Activated CD4-positive, alpha-beta memory T cell treated with anti-CD3 and anti-CD28 coated beads for 36 hours (primary cell): ENCODE measurements around the gene CABLES1. TPM values are rescaled to one million over a fixed set of nuclear protein-coding genes. Genes with fewer than 3 reads are reported as not detected.

ENCODE experiments used
- CTCF ChIA-PET: fragments of 350-600 bp; sonication (Branson Sonifier 250); formaldehyde crosslinking; loops from one replicate; lab custom pipeline; 2021; ENCODE audit warnings: antibody characterized with exemption, inconsistent platforms; lab: Charles Lee
- POLR2A ChIA-PET: fragments of 350-600 bp; sonication (Branson Sonifier 250); formaldehyde crosslinking; loops from one replicate; lab custom pipeline; 2021; ENCODE audit warnings: antibody characterized with exemption; lab: Charles Lee
- DNase-seq: peaks from one replicate; pipeline ENCODE4 v3.0.0-alpha.2; 2020
- H3K27ac Mint-ChIP-seq: one replicate; pipeline ENCODE4 v1.8.0; 2021; ENCODE audit warnings: mixed read lengths
- H3K27me3 Mint-ChIP-seq: one replicate; pipeline ENCODE4 v1.8.0; 2021; ENCODE audit warnings: mixed read lengths
- H3K36me3 Mint-ChIP-seq: one replicate; pipeline ENCODE4 v1.8.0; 2021; ENCODE audit warnings: mixed read lengths
- H3K4me1 Mint-ChIP-seq: one replicate; pipeline ENCODE4 v1.8.0; 2021; ENCODE audit warnings: low read depth, mixed read lengths
- H3K4me3 Mint-ChIP-seq: one replicate; pipeline ENCODE4 v1.8.0; 2021; ENCODE audit warnings: mild to moderate bottlenecking, mixed read lengths
- H3K9me3 Mint-ChIP-seq: one replicate; pipeline ENCODE4 v1.8.0; 2021; ENCODE audit warnings: mixed read lengths
- intact Hi-C: fragments of 100-400 bp; cut with micrococcal nuclease; formaldehyde crosslinking; loops from one replicate; pipeline ENCODE4 v1.15.1; 2023
- total RNA-seq, 2 experiments: library from RNA; stranded (reverse); gene quantifications; one replicate each; pipeline ENCODE4 v1.2.3, GENCODE V29; 2021

The CABLES1 gene
- total RNA-seq, 2 experiments from 2014 or later = 1.2 to 2.2 TPM

DNA sequence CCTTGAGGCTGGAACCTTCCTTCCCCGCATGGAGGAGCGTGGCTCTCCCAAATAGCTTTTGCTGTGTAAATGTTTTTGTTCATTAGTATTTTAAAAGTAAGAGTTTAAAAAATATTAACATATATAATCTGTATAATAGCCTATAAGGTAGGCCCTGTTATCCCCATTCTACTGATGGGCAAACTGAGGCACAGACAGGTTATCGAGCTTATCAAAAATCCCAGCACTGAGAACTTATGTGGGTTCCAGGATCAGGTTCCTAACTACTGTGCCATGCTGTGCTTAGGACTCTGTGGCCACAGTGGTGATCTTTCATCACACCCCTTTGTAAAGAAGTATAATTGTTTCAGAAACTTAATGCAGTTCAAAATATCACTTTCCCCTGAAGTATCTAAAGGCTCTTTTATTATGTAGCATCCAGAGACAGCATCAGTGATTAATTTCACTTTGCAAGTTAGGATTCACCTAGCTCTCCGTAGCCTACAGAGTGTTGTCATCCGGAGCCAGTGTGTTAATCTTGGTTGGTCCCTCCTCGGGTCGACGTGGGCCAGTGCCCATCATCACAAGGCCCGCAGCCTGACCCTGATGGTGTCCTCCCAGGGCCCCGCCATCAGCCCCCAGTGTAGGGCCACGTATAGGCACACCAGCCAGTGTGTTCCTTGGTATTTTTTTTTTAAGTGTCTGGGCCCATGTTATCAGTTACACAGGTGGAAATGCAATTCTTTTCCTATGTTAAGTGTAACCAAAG, 28.7 kb downstream of the CABLES1 start:
- ChIA-PET CTCF (no interaction called here), POLR2A (no interaction called here)
- H3K27ac Mint-ChIP-seq = no peak overlapping the region

GRCh38 chr18:23165271-23166068, 30.2 kb downstream of the CABLES1 start:
- H3K4me3 Mint-ChIP-seq = no peak overlapping the region
- POLR2A ChIA-PET = no interaction called here

More for the DNA sequence above, 28.7 kb downstream of the CABLES1 start:
- no peak for DNase-seq
- Mint-ChIP-seq H3K4me1 (no peaks in the 10 kb centered on the region), H3K36me3 (no peaks in the 10 kb centered on the region), H3K9me3 (no peaks in the 10 kb centered on the region), H3K4me3 (no peak overlapping the region), H3K27me3 (peaks cover 3% of the 10 kb centered on the region)
- intact Hi-C loops = no loop called here

DNA sequence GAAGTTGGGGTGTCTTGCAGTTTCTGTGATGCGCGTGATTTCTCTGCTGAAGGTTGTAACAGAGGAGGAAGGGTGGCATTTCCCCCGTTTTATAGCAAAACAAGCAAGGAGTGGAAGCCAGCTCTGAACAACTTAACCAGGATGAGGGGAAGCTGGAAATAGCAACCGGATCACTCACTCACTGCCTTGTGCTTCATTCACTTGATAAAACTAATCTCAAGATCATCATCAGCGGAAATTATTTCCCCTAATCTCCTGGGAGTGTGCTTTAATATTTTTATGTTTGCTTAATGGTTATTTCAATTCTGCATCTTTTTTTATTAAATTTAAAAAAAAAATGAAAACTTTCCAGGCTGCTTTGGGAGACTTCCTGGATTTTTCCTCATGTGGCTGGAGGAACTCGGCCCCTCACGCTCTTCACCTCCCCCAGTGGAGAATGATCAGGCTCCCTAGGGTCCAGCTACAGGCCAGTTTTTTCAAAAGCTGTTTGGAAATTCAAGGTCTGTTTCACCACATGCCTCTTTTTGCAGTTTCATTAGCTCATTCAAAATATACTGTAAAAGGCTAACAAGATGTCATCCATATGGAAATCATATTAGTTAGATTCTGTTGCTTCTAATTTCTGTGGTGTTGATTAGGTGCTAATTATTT, 31.7 kb downstream of the CABLES1 start:
- intact Hi-C loops = no loop called here
- CTCF ChIA-PET = no interaction called here

More at GRCh38 chr18:23165271-23166068, 30.2 kb downstream of the CABLES1 start:
- no peaks in the 10 kb centered on the region for H3K9me3 Mint-ChIP-seq
- H3K36me3 Mint-ChIP-seq = no peaks in the 10 kb centered on the region
- DNase-seq = no peak
- intact Hi-C loops = no loop called here
- CTCF ChIA-PET = no interaction called here
- H3K27me3 Mint-ChIP-seq = peaks cover 3% of the 10 kb centered on the region
- no peak overlapping the region for H3K27ac Mint-ChIP-seq
- H3K4me1 Mint-ChIP-seq = no peaks in the 10 kb centered on the region

DNA sequence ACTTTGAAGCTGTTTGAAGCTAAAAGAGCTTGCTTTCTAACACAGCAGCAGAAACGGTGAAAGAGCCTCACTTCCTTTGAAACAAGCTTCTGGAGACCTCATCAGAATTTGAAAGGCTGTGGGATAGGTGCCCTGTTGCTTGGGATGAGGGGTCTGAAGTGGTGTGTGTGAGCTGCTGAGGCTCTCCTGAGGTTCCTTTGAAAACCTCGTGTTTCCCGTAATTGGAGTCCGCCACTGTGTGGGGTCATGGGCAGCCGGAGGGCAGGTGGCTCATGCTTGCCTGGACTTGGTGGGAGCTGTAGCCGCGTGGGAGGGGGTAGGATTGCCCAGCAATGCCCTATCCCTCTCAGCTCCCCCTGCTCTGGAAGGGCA, 34.4 kb downstream of the CABLES1 start:
- Mint-ChIP-seq H3K4me3 (no peak overlapping the region), H3K36me3 (no peaks in the 10 kb centered on the region), H3K27me3 (no peaks in the 10 kb centered on the region), H3K9me3 (no peaks in the 10 kb centered on the region), H3K4me1 (no peaks in the 10 kb centered on the region), H3K27ac (no peak overlapping the region)
- no peak for DNase-seq
- intact Hi-C loops = no loop called here
- CTCF ChIA-PET = no interaction called here
- POLR2A ChIA-PET = no interaction called here

More for the DNA sequence above, 31.7 kb downstream of the CABLES1 start:
- DNase-seq = no peak
- H3K27me3 Mint-ChIP-seq = peaks cover 3% of the 10 kb centered on the region
- H3K4me3 Mint-ChIP-seq = no peak overlapping the region
- no peaks in the 10 kb centered on the region for H3K9me3 Mint-ChIP-seq
- no peaks in the 10 kb centered on the region for H3K4me1 Mint-ChIP-seq
- POLR2A ChIA-PET = no interaction called here
- no peak overlapping the region for H3K27ac Mint-ChIP-seq
- no peaks in the 10 kb centered on the region for H3K36me3 Mint-ChIP-seq

DNA sequence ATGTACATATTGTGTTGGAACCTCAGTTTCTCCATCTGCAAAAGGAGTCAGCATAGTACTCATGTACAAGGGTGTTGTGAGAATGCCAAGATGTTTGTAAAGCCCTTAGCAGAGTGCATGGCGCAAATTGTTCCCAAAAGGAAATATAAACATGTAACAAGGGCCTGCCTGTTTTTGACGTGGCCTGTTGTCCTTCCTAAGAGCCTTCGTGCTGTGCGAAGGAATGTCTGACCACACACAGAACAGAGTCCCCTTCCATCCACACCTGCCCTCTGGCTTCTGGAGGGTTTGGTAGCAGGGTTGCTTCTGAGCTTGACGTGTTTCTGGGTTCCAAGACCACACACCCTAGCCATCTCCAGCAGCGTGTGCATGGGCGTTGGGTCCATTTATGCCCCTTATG, 34.9 kb downstream of the CABLES1 start:
- Mint-ChIP-seq H3K9me3 (no peaks in the 10 kb centered on the region), H3K4me1 (no peaks in the 10 kb centered on the region), H3K4me3 (no peak overlapping the region), H3K27ac (no peak overlapping the region), H3K27me3 (no peaks in the 10 kb centered on the region), H3K36me3 (no peaks in the 10 kb centered on the region)
- ChIA-PET POLR2A (no interaction called here), CTCF (no interaction called here)
- intact Hi-C loops = no loop called here
- no peak for DNase-seq

- Mint-ChIP-seq H3K4me1 (no peaks in the 10 kb centered on the region), H3K27ac (no peak overlapping the region), H3K9me3 (no peaks in the 10 kb centered on the region), H3K27me3 (no peaks in the 10 kb centered on the region), H3K4me3 (no peak overlapping the region), H3K36me3 (no peaks in the 10 kb centered on the region)
- DNase-seq = no peak
- ChIA-PET CTCF (interaction anchor here (0.5 to 1.0 kb wide), 2 partner anchors 41 to 43 kb away, joined by 3 read pairs; no protein-coding TSS in a partner anchor), POLR2A (no interaction called here)
- intact Hi-C loops = no loop called here
These were observed 36.4 kb downstream of the CABLES1 start for GRCh38 chr18:23171581-23172156.

- no peaks in the 10 kb centered on the region for H3K4me1 Mint-ChIP-seq
- CTCF ChIA-PET = no interaction called here
- no peaks in the 10 kb centered on the region for H3K27me3 Mint-ChIP-seq
- POLR2A ChIA-PET = no interaction called here
- H3K4me3 Mint-ChIP-seq = no peak overlapping the region
- intact Hi-C loops = no loop called here
- no peaks in the 10 kb centered on the region for H3K9me3 Mint-ChIP-seq
- no peak overlapping the region for H3K27ac Mint-ChIP-seq
- H3K36me3 Mint-ChIP-seq = no peaks in the 10 kb centered on the region
- no peak for DNase-seq
These were observed 37.5 kb downstream of the CABLES1 start for GRCh38 chr18:23172591-23173380.

GRCh38 chr18:23173912-23174311, 38.6 kb downstream of the CABLES1 start:
- no peak overlapping the region for H3K27ac Mint-ChIP-seq
- ChIA-PET CTCF (no interaction called here), POLR2A (no interaction called here)
- DNase-seq = no peak
- H3K27me3 Mint-ChIP-seq = no peaks in the 10 kb centered on the region
- H3K36me3 Mint-ChIP-seq = no peaks in the 10 kb centered on the region
- H3K4me1 Mint-ChIP-seq = no peaks in the 10 kb centered on the region
- no peaks in the 10 kb centered on the region for H3K9me3 Mint-ChIP-seq
- intact Hi-C loops = no loop called here
- no peak overlapping the region for H3K4me3 Mint-ChIP-seq

DNA sequence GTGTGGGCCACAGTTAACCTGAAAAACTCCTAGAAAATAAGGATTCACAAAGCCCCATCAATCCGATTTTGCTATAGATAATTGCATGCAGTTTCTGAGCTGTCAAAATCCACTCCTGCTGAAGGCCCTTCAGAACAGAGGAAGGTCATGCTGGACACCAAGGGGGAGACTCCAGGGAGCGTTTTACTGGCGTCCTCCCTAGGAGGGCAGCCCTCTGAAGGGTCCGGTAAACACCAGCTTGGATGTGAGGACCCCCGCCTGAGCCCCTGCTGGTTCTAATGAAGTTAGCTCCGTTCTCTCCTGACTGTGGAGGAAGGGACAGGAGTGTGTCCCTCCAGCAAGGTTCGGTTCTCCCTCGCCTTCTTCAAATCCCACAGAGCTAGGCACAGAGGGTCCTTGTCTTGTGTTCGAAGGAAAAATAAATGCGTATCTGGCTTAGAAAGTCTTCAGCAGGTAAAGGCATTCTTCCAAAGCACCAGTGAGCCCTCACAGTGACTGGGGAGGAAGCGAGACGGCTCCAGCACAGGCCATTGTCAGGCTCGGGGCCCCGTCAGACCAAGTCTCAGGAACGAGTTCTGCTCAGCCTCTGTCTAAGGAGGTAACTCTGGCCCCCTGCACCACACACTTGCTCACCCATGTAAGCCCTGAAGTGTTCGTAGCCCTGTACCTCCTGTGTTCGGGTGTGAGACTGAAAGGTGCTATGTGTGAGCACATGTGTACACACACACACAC, 41.6 kb downstream of the CABLES1 start:
- Mint-ChIP-seq H3K4me1 (peaks cover 4% of the 10 kb centered on the region), H3K27ac (no peak overlapping the region), H3K27me3 (no peaks in the 10 kb centered on the region), H3K9me3 (no peaks in the 10 kb centered on the region), H3K36me3 (no peaks in the 10 kb centered on the region), H3K4me3 (no peak overlapping the region)
- ChIA-PET POLR2A (no interaction called here), CTCF (interaction anchor here (1.1 kb wide), 1 partner anchor 239 kb away, joined by 3 read pairs; no protein-coding TSS in a partner anchor)
- no peak for DNase-seq
- intact Hi-C loops = no loop called here

- ChIA-PET CTCF (interaction anchor here (1.1 kb wide), 1 partner anchor 239 kb away, joined by 3 read pairs; no protein-coding TSS in a partner anchor), POLR2A (no interaction called here)
- no peaks in the 10 kb centered on the region for H3K36me3 Mint-ChIP-seq
- no peaks in the 10 kb centered on the region for H3K9me3 Mint-ChIP-seq
- no peak for DNase-seq
- H3K27me3 Mint-ChIP-seq = no peaks in the 10 kb centered on the region
- H3K27ac Mint-ChIP-seq = no peak overlapping the region
- no peak overlapping the region for H3K4me3 Mint-ChIP-seq
- intact Hi-C loops = no loop called here
- peaks cover 4% of the 10 kb centered on the region for H3K4me1 Mint-ChIP-seq
These were observed 42.3 kb downstream of the CABLES1 start for GRCh38 chr18:23177433-23178072.
